ENCODE measurements around the gene NFASC.

The NFASC gene

GRCh38 chr1:204996981-204997380 lies 126.3 kb downstream of the NFASC start:
- TF ChIP-seq FOXP2 (optimal IDR thresholded peaks at IDR 0.05; ENCODE audit: borderline replicate concordance, extremely low read depth, extremely low read length, insufficient read depth): no peak
- TF ChIP-seq SIN3A (IDR thresholded peaks at IDR 0.05; ENCODE audit: borderline replicate concordance, insufficient read depth, low read length): no peak
- TF ChIP-seq POLR2AphosphoS5 (IDR thresholded peaks at IDR 0.05; ENCODE audit: low read depth, low read length): no peak
- no peak for TF ChIP-seq TAF1 (IDR thresholded peaks at IDR 0.05; ENCODE audit: borderline replicate concordance, insufficient read depth, low read length)
- TF ChIP-seq, protein P1, sequence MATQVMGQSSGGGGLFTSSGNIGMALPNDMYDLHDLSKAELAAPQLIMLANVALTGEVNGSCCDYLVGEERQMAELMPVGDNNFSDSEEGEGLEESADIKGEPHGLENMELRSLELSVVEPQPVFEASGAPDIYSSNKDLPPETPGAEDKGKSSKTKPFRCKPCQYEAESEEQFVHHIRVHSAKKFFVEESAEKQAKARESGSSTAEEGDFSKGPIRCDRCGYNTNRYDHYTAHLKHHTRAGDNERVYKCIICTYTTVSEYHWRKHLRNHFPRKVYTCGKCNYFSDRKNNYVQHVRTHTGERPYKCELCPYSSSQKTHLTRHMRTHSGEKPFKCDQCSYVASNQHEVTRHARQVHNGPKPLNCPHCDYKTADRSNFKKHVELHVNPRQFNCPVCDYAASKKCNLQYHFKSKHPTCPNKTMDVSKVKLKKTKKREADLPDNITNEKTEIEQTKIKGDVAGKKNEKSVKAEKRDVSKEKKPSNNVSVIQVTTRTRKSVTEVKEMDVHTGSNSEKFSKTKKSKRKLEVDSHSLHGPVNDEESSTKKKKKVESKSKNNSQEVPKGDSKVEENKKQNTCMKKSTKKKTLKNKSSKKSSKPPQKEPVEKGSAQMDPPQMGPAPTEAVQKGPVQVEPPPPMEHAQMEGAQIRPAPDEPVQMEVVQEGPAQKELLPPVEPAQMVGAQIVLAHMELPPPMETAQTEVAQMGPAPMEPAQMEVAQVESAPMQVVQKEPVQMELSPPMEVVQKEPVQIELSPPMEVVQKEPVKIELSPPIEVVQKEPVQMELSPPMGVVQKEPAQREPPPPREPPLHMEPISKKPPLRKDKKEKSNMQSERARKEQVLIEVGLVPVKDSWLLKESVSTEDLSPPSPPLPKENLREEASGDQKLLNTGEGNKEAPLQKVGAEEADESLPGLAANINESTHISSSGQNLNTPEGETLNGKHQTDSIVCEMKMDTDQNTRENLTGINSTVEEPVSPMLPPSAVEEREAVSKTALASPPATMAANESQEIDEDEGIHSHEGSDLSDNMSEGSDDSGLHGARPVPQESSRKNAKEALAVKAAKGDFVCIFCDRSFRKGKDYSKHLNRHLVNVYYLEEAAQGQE (IDR thresholded peaks at IDR 0.05; ENCODE audit: insufficient read depth in 1 of 2, low read depth in 2 of 2, low read length in 2 of 2): no peak

GRCh38 chr1:204997591-204998355 lies 127.1 kb downstream of the NFASC start:
- TF ChIP-seq POLR2AphosphoS5 (IDR thresholded peaks at IDR 0.05; ENCODE audit: low read depth, low read length) (no peak), SIN3A (IDR thresholded peaks at IDR 0.05; ENCODE audit: borderline replicate concordance, insufficient read depth, low read length) (no peak), FOXP2 (optimal IDR thresholded peaks at IDR 0.05; ENCODE audit: borderline replicate concordance, extremely low read depth, extremely low read length, insufficient read depth) (no peak), TAF1 (IDR thresholded peaks at IDR 0.05; ENCODE audit: borderline replicate concordance, insufficient read depth, low read length) (no peak)
- TF ChIP-seq, protein P1 (IDR thresholded peaks at IDR 0.05; ENCODE audit: insufficient read depth in 1 of 2, low read depth in 2 of 2, low read length in 2 of 2): no peak

- TF ChIP-seq POLR2AphosphoS5 (IDR thresholded peaks at IDR 0.05; ENCODE audit: low read depth, low read length) (no peak), TAF1 (IDR thresholded peaks at IDR 0.05; ENCODE audit: borderline replicate concordance, insufficient read depth, low read length) (no peak), FOXP2 (optimal IDR thresholded peaks at IDR 0.05; ENCODE audit: borderline replicate concordance, extremely low read depth, extremely low read length, insufficient read depth) (no peak), SIN3A (IDR thresholded peaks at IDR 0.05; ENCODE audit: borderline replicate concordance, insufficient read depth, low read length) (no peak)
- TF ChIP-seq, protein P1 (IDR thresholded peaks at IDR 0.05; ENCODE audit: insufficient read depth in 1 of 2, low read depth in 2 of 2, low read length in 2 of 2): no peak
These were observed 130.5 kb downstream of the NFASC start for GRCh38 chr1:205001162-205001561.

- TF ChIP-seq, protein P1 (IDR thresholded peaks at IDR 0.05; ENCODE audit: insufficient read depth in 1 of 2, low read depth in 2 of 2, low read length in 2 of 2): no peak
- no peak for TF ChIP-seq TAF1 (IDR thresholded peaks at IDR 0.05; ENCODE audit: borderline replicate concordance, insufficient read depth, low read length)
- TF ChIP-seq FOXP2 (optimal IDR thresholded peaks at IDR 0.05; ENCODE audit: borderline replicate concordance, extremely low read depth, extremely low read length, insufficient read depth): no peak
- TF ChIP-seq SIN3A (IDR thresholded peaks at IDR 0.05; ENCODE audit: borderline replicate concordance, insufficient read depth, low read length): no peak
- no peak for TF ChIP-seq POLR2AphosphoS5 (IDR thresholded peaks at IDR 0.05; ENCODE audit: low read depth, low read length)
These were observed 132.0 kb downstream of the NFASC start for GRCh38 chr1:205002705-205003104.
